GM21381 (cell line): ENCODE data around the gene GRIK1.

ENCODE experiments used
- ATAC-seq: cut with Tn5 transposase; IDR thresholded peaks from one replicate; pipeline ENCODE4 v1.9.1; 2021; ENCODE audit warnings: mild to moderate bottlenecking, moderate library complexity; ENCODE audit not compliant: unreplicated experiment

The GRIK1 gene

DNA sequence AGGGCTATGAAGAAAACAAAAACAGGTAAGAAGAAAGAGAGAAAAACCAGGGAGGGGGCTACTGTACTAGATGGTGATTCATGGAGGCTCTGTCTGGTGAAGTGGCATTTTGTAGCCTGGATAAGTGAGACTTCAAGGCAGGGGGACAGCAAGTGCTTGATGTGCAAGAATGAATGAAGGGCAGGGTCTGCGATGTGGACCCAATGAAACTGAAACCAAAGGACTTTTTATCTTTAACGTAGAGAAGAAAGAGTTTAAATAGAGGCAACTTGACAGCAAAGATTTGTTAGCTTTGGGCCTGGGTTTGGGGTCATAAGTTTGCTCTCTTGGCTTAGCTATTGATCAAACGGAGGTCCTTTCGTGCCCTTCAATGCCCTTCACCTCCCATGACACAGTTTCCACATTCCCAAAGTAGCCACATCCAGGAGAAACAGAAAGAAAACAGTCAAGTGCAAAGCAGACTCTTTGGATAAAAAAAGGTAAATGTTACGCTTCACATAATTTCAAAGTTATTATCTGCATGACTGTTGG, 291.0 kb downstream of the GRIK1 start:
- no peak for ATAC-seq

DNA sequence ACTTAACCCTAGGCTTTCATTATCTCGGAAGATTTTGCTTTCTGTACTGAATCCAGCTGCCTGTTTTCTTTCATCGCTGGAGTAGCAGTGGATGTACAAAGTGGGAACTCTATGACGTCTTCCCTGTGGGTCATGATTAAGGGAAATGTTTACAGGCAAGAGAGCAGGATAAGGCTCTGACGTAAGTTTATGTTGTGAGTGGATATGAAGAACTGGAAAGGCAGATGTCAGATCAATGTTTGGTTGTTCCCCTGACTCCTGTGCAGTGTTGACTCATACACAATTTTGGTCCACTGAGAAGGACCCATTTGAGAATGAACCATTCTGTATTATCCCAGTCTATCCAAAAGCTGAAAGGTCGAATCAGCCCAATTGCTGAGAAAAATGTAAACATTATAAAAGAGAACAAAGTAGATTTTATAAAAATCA, 292.4 kb downstream of the GRIK1 start:
- no peak for ATAC-seq

DNA sequence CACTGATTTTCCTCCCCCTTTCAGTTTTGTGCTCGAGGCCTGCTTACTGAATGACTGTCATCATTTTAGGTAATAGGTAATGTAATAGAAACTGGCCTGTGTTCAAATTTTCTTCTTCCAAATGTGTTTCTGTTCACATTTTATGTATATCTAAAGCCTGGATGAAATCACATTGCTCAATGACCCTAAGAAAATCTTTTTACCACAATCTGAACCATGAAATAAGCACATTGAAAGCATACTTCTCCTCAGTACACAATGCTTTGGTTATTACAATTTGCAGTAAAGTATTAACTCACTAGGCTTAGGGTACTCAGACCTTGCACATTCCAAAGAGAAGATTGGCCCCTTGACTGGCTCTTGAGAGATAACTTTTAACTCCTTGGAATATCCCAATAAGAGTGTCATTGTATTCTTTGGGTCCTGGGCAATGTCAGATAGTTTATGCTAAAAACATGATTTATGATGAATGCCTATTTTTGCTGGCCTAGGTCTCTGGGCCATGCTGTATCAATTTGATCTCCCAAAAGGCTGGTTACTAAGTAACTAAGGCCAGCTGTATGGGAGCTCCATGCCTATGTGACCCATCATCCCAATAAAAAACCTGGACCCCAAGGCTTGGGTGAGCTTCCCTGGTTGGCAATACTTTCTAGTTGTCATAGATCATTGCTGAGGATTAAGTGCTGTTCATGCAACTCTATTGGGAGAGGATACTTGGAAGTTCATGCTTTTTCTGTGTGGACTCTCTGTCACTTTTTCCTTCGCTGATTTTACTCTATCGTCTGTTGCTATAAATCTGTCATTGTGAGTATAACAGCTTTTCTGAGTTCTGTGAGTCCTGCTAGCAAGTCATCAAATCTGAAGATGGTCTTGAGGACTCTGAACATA, 293.9 kb downstream of the GRIK1 start:
- ATAC-seq = no peak

DNA sequence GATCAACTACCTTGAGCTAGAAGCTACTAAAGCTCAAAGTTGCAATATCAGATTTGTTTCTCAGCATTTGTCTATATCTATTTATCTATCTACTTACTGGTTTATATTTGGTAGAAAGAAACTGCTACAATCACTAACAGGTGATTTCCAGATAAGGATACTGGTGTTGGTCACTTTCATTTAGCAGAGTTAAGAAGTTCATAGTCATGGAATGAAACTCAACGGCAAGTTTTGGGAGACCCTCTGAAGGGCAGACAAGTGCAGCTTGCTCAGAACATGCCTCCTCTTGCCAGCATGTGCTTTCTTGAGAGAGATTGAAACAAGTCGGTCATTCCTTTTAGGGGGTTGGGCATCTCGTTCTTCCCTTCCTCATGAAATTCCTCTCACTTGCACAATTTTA, 296.5 kb downstream of the GRIK1 start:
- no peak for ATAC-seq

DNA sequence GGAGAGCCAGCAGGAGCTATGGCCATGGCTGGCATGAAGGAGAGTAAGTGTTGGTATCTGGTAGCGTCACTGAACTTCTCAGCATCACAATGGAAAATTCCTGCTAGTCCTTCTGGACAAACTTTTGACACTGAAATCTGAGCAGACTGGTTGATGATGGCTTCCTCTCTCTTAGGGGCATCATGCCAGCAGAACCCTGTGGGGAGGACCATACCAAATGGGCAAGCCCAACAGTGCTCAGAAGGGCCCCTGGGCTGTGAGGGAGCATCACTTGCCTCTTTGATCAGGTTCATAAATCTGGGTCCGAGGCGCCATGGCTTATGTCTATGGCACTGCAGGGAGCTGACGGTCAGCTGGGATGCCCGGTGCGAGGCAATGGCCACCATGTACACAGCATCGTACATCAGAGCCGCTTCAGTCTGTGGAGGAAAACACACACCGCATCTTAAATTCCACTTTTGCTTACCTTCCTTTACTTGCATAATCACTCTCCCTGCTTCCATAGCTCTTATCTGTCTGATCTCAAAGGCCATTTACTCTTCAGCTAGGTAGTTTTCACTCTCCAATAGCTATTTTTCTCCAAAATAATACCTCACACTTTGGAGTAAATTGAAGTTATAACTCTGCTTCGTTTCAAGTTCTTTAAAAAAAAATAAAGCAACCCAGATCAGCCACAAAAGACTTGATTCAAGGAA, 297.1 kb downstream of the GRIK1 start:
- no peak for ATAC-seq

DNA sequence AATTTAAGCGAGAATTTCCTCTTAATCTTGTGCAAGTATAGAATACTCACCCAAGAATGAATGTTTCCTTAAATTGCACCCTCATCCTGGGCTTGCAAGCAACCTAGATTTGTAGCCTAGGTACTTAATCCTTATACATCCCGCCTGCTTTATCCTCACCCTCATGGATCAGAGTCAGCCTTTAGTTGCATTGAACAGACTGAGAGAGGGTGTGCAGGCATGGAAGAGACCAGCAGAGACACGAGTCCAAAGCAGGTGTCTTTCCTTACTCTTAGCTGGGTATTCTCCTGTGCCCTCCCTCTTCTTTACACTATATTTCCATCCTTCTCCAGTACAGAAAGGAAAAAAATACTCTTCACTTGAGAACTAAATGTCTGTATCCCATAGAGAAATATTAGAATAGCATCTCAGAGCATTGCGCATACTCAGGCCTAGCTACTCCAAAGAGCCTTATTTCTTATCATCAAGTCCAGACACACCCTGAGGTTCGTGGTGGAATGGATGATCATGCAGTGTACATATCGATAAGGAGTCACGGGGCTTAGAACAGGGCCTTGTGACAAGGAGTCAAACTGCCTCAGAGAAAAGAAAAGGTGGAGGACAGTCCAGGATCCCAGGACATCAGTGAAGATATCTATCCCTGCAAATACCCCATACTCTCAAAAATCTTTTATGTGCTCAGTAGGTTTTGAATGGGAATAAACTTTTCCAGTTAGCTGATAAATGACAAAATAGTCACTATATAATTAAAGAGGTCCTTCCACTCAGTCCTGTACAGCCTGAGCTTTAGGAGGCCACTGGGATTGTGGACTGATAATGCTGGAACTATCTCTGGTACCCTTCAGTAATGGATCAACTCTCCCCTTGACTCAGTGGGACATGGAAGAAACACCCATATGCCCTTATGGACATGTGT, 297.9 kb downstream of the GRIK1 start:
- ATAC-seq = no peak

DNA sequence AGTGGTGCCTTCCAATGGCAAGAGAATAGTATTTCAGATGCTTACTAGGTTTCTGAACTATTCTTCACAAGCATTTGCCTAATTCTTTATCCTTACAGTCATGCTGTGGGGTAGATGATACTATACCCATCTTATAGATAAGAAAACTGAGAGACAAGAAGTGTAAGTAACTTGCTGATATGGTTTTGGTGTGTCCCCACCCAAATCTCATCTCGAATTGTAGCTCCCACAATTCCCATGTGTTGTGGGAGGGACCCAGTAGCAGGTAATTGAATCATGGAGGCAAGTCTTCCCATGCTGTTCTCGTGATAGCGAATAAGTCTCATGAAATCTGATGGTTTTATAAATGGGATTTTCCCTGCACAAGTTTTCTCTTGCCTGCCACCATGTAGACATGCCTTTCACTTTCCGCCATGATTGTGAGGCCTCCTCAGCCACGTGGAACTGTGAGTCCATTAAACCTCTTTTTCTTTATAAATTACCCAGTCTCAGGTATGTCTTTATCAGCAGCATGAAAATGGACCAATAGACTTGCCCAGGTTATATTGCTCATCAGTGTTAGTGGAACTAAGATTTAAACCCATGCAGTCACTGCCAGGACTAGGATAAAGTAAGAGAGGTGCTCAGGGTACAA, 298.7 kb downstream of the GRIK1 start:
- no peak for ATAC-seq

DNA sequence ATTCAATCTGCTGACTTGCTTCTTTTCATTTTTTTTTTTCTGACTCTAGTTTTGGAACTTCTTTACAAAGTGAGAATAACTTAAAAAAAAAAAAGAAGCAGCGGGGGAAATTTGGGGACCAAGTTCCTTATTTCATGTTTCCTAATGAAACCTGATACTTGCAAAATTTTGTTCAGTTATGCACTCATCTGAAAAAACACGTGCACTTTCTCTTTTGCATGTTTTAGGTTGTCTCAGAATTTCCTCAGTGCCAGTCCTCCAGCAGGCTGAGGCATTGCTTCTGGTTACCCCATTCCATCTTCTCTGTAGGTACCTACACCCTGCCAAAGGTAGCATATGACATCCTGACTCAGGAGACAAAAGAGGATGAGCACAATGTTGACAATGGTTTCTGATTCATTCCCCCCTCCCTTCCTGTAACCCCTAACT, 299.7 kb downstream of the GRIK1 start:
- peak; percentile 47 for ATAC-seq

DNA sequence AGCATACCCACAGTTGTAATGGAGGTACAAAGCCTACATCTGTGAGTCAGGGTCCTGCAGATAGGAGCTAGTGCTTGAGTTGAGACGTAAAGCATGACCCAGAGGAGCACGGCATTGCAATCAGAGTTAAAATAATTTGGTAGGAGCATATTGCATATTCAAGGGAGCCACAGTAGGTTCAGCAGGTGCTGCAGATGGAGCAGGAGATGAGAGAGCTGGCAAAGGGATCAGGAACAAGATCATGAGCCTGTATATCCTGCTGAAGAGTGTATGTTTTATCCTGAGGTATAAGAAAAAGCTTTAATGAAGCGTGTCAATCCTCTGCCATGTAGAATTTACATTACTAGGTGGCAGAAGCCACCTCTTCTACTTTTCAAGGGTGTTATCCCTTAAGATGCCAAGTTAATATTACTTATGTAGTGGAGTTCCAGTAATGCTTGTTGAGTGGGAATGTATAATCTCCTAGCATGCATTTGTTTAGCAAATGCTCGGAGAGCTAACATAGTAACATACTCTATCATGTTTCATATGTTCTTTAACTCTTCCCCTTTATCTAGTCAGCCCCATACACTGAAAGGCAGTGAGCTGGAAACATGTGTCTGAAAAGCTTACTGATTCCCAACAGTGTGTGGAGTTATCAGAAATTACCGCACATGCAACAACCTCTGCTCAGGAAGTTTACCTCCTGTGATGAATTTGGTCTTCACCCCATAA, 300.3 kb downstream of the GRIK1 start:
- peak; percentile 28 for ATAC-seq

DNA sequence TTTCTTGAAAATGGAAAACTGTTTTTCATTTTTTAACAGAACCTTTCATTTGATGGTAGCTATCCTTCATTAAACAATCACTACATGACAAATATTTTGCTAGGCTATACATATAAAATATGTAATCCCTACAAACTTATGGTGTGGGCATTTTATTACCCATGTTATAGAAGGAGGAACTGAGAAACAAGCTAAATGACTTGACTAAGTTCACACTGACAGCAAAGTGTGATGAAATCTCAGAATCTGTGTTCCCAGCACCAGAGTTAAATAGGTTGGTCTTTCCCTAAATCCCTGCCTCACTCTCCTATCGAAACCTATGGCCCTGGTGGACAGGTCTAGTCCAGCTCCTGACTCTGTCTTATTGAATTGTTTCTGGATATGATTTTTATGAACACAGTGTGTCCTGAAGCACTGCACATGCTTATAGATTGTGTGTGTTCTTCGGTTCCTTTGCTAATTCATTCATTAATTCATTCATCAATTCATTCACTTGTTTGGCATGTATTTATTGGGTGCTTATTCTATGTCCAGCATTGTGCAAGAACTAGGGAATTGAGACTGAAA, 301.0 kb downstream of the GRIK1 start:
- no peak for ATAC-seq

DNA sequence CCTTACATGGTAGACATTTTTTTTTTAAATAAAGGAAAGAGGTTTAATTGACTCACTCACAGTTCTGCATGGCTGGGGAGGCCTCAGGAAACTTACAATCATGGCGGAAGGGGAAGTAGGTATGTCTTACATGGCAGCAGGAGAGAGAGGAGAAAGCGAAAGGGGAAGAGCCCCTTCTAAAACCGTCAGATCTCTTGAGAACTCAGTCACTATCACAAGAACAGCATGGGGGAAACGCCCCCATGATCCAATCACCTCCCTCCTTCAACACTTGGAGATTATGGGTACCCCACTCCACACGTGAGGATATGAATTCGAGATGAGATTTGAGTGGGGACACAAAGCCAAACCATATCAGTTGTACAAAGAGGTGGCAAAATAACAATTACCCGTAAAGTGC, 301.7 kb downstream of the GRIK1 start:
- ATAC-seq = no peak

DNA sequence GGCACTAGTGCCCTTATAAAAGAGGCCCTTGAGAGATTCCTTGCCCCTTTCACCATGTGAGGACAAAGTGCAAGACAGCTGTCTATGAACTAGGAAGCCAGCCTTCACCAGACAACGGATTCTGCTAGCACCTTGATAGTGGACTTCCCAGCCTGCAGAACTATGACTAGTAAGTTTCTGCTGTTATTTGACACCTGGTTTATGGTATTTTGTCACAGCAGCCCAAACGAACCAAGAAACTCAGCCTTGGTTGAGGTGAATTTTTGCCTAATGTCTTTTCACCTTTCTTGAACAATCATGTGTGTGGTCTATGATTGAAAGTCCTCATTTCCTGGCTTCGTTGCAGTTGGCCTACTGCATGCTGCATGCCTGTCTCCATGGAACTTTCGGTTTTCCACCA, 302.2 kb downstream of the GRIK1 start:
- ATAC-seq = no peak

DNA sequence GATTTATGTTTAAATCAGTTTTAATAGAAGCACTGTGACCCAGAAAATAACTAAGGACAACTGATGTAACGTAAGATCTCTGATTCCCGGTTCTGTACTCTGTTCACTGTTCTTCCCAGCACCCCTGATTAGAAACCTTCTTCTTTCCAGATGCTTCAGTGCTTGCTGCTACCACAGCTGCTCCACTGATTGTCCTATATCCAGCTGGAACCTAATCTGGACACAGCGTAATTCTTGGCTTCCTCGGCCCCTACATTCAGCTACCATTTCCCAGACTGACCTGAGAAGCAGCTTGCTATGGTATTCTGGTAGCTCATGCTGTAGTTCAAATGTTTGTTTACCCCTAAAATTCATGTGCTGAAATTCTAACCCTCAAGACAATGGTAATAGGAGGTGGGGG, 302.7 kb downstream of the GRIK1 start:
- no peak for ATAC-seq

DNA sequence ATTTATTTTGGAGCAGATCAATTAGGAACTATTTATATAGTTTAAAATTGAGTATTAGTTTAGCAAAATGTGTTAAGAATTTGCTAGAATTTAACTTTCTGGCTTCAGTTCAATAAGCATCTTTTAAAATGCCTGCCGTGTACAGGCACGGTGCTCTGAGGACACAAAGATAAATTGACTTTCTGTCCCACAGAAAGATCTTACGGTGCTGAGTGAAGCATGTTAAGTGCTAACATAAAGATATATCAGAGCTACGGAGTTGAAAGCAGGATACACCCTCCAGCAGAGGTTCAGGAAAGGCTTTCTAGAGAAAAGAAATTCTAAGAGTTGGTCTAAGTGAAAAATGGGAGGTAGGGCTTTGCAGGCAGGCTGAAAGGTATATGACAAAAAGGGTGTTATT, 305.4 kb downstream of the GRIK1 start:
- no peak for ATAC-seq

DNA sequence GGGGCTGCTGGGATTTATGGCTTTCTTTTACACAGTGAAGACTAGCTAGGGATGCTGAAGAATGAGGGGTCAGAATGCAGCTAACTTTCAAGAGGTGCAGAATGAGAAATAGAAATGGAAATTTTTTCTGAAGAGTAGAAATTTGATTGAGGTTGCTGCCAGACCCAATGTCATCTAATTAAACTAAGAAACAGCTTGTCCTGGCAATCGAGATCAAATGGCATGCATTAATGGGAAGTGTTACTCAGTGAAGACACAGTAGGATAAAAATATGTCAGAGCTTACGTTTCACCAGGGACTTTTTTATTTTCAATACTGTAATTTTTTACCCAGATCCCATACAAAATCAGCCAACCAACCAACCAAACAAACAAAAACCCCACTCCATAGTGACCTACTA, 306.0 kb downstream of the GRIK1 start:
- no peak for ATAC-seq

DNA sequence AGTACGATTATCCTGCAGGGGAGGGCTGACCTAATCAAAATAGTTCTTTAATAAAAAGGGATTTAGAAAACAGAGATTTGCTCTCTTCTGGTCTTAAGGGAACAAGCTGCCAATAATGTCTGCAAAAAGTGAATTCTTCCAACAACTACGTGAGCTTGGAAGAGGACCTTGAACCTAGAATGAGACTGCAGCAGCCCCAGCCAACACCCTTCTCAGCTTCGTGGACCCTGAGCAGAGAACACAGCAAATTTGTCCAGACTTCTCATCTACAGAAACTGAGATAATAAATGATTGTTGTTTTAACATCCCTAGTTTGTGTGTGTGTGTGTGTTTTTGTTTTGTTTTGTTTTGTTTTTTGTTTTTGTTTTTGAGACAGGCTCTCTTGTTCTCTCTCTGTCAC, 309.4 kb downstream of the GRIK1 start:
- ATAC-seq = no peak

DNA sequence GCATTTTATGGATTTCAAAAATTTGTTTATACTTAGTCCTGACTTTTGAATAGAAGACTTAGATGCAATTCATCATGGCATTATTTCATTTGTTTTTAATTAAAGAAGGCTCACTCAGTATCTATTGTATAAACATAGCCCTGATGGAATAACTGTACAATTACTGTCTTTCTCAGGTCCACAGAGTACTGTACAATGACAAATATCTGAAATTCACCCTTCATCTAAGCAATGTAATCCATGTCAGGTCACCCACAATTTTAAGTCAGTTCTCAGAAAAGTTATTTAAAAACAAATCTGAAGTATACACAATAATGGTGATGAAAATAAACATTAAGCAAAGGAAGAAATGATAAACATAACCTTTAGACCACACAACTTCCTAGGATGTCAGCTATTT, 311.9 kb downstream of the GRIK1 start:
- ATAC-seq = no peak

DNA sequence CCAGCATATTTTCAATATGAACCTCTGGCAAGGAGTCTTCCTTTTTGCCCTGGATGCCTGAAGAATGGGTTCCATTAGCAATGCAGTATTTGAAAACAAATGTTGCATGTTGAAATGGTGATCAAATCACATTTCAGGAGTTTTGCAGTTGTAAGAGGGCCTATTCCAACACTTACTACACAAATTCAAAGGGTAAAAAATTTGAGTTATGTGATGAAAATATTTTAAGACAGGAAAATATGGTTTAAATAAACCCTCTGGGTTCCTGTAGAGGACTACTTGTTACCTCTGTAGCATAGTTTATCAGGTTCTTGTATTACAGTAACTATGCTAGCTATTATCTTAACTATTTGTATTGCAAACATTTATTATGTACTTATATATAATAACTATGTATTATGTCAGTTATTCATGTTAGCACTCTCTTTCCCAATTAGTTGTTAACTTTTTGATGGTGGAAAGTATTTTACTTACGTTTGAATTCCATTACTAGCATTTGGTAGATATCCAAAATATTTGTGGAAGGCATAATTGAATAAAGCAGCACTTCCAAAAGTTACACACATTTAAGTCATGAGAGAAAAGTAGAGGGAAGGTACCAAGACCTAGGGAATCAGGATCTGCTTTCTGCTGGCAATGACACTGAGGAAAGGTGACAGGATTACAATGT, 312.9 kb downstream of the GRIK1 start:
- no peak for ATAC-seq

DNA sequence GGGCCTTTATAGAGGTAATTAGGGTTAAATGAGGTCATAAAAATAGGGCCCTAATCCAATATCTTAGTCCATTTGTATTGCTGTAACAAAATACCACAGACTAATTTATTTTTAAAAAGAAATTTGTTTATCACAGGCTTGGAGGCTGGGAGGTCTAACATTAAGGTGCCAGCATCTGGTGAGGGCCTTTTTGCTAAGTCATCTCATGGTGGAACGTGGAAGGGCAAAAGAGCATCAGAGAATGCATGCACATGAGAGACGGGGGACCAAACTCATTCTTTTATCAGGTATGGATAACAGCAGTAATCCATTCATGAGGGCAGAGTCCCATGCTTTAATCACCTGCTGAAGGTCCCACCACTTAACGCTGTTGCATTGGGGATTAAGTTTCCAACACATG, 313.8 kb downstream of the GRIK1 start:
- ATAC-seq = no peak
